H1 (cell line): ENCODE data around the gene PHLPP1. TPM values are rescaled to one million over a fixed set of nuclear protein-coding genes. Genes with fewer than 3 reads are reported as not detected.

ENCODE experiments used
- CTCF ChIA-PET: fragments of 300-600 bp; sonication (Branson Sonifier 250); formaldehyde crosslinking; loops from one replicate; lab custom pipeline; 2021; ENCODE audit not compliant: partially characterized antibody; lab: Charles Lee
- POLR2A ChIA-PET: fragments of 300-600 bp; sonication (Branson Sonifier 250); formaldehyde crosslinking; loops from one replicate; lab custom pipeline; 2021; ENCODE audit warnings: inconsistent platforms; ENCODE audit not compliant: partially characterized antibody; lab: Charles Lee
- DNase-seq, 2 experiments: peaks; one replicate each; pipeline versions ENCODE4 v3.0.0 to v3.0.0-alpha.2; 2010 to 2022; ENCODE audit warnings: low spot score in 2 of 2, low read depth in 1 of 2, mixed read lengths in 1 of 2
- FAIRE-seq: peaks from 2 replicates; lab custom pipeline; 2011; peaks lifted over from hg19 to GRCh38; lab: Jason Lieb, UNC
- H2AFZ ChIP-seq: 2 replicates; pipeline ENCODE4 v1.8.1; 2012; ENCODE audit warnings: low read length, inconsistent platforms
- H2AK5ac ChIP-seq: 2 replicates; pipeline ENCODE4 v1.6.1; 2013; ENCODE audit warnings: low read depth, low read length
- H2BK120ac ChIP-seq: replicated peaks from 2 replicates; pipeline ENCODE3; 2013; ENCODE audit warnings: low read depth, low read length, inconsistent platforms
- H2BK12ac ChIP-seq: 2 replicates; pipeline ENCODE4 v1.6.1; 2013; ENCODE audit warnings: low read depth, low read length
- H2BK15ac ChIP-seq: 2 replicates; pipeline ENCODE4 v1.6.1; 2013; ENCODE audit warnings: low read length
- H2BK20ac ChIP-seq: 2 replicates; pipeline ENCODE4 v1.6.1; 2013; ENCODE audit warnings: low read length
- H2BK5ac ChIP-seq: 2 replicates; pipeline ENCODE4 v1.6.1; 2013; ENCODE audit warnings: low read depth, low read length
- H3K14ac ChIP-seq: 2 replicates; pipeline ENCODE4 v1.6.1; 2013; ENCODE audit warnings: inconsistent platforms; ENCODE audit not compliant: insufficient read length
- H3K18ac ChIP-seq: 2 replicates; pipeline ENCODE4 v1.6.1; 2013; ENCODE audit warnings: low read length; ENCODE audit errors: extremely low read depth
- H3K23ac ChIP-seq: 2 replicates; pipeline ENCODE4 v1.6.1; 2013; ENCODE audit warnings: inconsistent platforms; ENCODE audit not compliant: insufficient read length
- H3K23me2 ChIP-seq: 2 replicates; pipeline ENCODE4 v1.6.1; 2013; ENCODE audit warnings: low read depth, low read length
- H3K27ac ChIP-seq: 2 replicates; pipeline ENCODE4 v1.6.1; 2011; ENCODE audit warnings: low read depth, low read length, inconsistent platforms
- H3K27me3 ChIP-seq, 4 experiments: replicated peaks in 1 of 4; 1 replicate in 1 of 4; 2 replicates in 3 of 4; pipeline versions ENCODE4 v1.6.1 to v1.8.1; 2011 to 2013; ENCODE audit warnings: low read length in 3 of 4, mild to moderate bottlenecking in 3 of 4, inconsistent platforms in 2 of 4, mixed read lengths in 2 of 4, moderate library complexity in 1 of 4; ENCODE audit not compliant: control insufficient read depth in 3 of 4, insufficient read depth in 3 of 4; ENCODE audit errors: extremely low read depth in 1 of 4
- H3K36me3 ChIP-seq, 4 experiments: 2 replicates each; pipeline versions ENCODE4 v1.6.1 to v1.8.1; 2011 to 2013; ENCODE audit warnings: mild to moderate bottlenecking in 4 of 4, low read length in 3 of 4, moderate library complexity in 2 of 4, control low read depth in 1 of 4, inconsistent platforms in 1 of 4; ENCODE audit not compliant: insufficient read depth in 4 of 4, control insufficient read depth in 2 of 4
- H3K4ac ChIP-seq: replicated peaks from 2 replicates; pipeline ENCODE3; 2013; ENCODE audit warnings: low read length, low read depth, mixed read lengths, inconsistent platforms; ENCODE audit not compliant: insufficient read length
- H3K4me1 ChIP-seq, 4 experiments: replicated peaks in 1 of 4; 1 replicate in 1 of 4; 2 replicates in 3 of 4; pipeline versions ENCODE4 v1.6.1 to v1.8.1; 2011 to 2013; ENCODE audit warnings: low read length in 3 of 4, inconsistent platforms in 2 of 4, mixed read lengths in 1 of 4; ENCODE audit not compliant: insufficient read depth in 4 of 4, control insufficient read depth in 3 of 4
- H3K4me2 ChIP-seq, 2 experiments: 2 replicates each; pipeline versions ENCODE4 v1.6.1 to v1.8.1; 2011 to 2013; ENCODE audit warnings: low read depth in 2 of 2, low read length in 2 of 2, control low read depth in 1 of 2, inconsistent platforms in 1 of 2, mild to moderate bottlenecking in 1 of 2; ENCODE audit not compliant: insufficient read depth in 1 of 2
- H3K4me3 ChIP-seq, 4 experiments: fragments of 200-600, 300-600 bp in 1 of 4; sonication (generic), shearing (Covaris generic), sonication (Bioruptor Twin) in 1 of 4; 2 replicates each; pipeline versions ENCODE4 v1.5.1 to v1.8.1; 2011 to 2016; ENCODE audit warnings: low read length in 4 of 4, low read depth in 3 of 4, control low read depth in 2 of 4, inconsistent platforms in 2 of 4, mild to moderate bottlenecking in 2 of 4, mixed read lengths in 1 of 4, moderate library complexity in 1 of 4; ENCODE audit not compliant: insufficient read depth in 2 of 4; ENCODE audit errors: extremely low read depth in 1 of 4
- H3K56ac ChIP-seq: replicated peaks from 2 replicates; pipeline ENCODE3; 2013; ENCODE audit warnings: low read depth, mild to moderate bottlenecking, mixed read lengths, low read length, inconsistent platforms; ENCODE audit not compliant: insufficient read length
- H3K79me1 ChIP-seq: 2 replicates; pipeline ENCODE4 v1.6.1; 2013; ENCODE audit warnings: low read depth, low read length, control low read depth
- H3K79me2 ChIP-seq, 2 experiments: 2 replicates each; pipeline versions ENCODE4 v1.6.1 to v1.8.1; 2012 to 2013; ENCODE audit warnings: low read length in 2 of 2, mild to moderate bottlenecking in 2 of 2, inconsistent platforms in 1 of 2; ENCODE audit not compliant: insufficient read depth in 2 of 2, control insufficient read depth in 1 of 2
- H3K9ac ChIP-seq, 4 experiments: replicated peaks in 1 of 4; 1 replicate in 1 of 4; 2 replicates in 3 of 4; pipeline versions ENCODE4 v1.6.1 to v1.8.1; 2011 to 2013; ENCODE audit warnings: low read depth in 3 of 4, low read length in 3 of 4, control low read depth in 2 of 4, mild to moderate bottlenecking in 2 of 4, moderate library complexity in 2 of 4, inconsistent platforms in 1 of 4; ENCODE audit errors: extremely low read depth in 1 of 4
- H3K9me3 ChIP-seq, 2 experiments: 2 replicates each; pipeline versions ENCODE4 v1.6.1 to v1.8.1; 2012 to 2013; ENCODE audit warnings: mild to moderate bottlenecking in 2 of 2, moderate library complexity in 2 of 2, control low read depth in 1 of 2, inconsistent platforms in 1 of 2, low read depth in 1 of 2, low read length in 1 of 2, mixed read lengths in 1 of 2; ENCODE audit not compliant: insufficient read depth in 2 of 2
- H4K20me1 ChIP-seq, 2 experiments: replicated peaks in 1 of 2; 2 replicates each; pipeline versions ENCODE3 to v1.8.1; 2011 to 2013; ENCODE audit warnings: inconsistent platforms in 2 of 2, low read length in 2 of 2, mild to moderate bottlenecking in 1 of 2; ENCODE audit not compliant: insufficient read depth in 2 of 2, control insufficient read depth in 1 of 2
- H4K5ac ChIP-seq: 2 replicates; pipeline ENCODE4 v1.6.1; 2013; ENCODE audit warnings: low read length, low read depth, mixed read lengths, inconsistent platforms; ENCODE audit not compliant: insufficient read length
- H4K8ac ChIP-seq: 2 replicates; pipeline ENCODE4 v1.8.0; 2013; ENCODE audit warnings: mild to moderate bottlenecking, moderate library complexity, low read length, inconsistent platforms; ENCODE audit not compliant: insufficient read depth; ENCODE audit errors: extremely low read depth
- H4K91ac ChIP-seq: replicated peaks from 2 replicates; pipeline ENCODE3; 2013; ENCODE audit warnings: low read length, mixed read lengths, inconsistent platforms; ENCODE audit not compliant: insufficient read length
- CBX5 ChIP-seq: fragments of 300-800, 300-1000 bp; sonication (generic); IDR thresholded peaks from 2 replicates; pipeline ENCODE4 v1.7.1; 2016; ENCODE audit warnings: antibody characterized with exemption, low read length, low read depth
- WGBS, 2 experiments: shearing (Covaris generic) in 1 of 2; methylation state at CpG; one replicate each; pipeline versions ENCODE4 v1.1.6 to v1.1.7; 2013 to 2015; ENCODE audit warnings: low lambda C conversion rate in 2 of 2, mixed read lengths in 2 of 2, inconsistent platforms in 1 of 2, low coverage in 1 of 2, missing lambda C conversion rate in 1 of 2; ENCODE audit not compliant: insufficient replicate concordance in 2 of 2, insufficient coverage in 1 of 2, insufficient read length in 1 of 2; ENCODE audit errors: extremely low coverage in 1 of 2, missing lambda C conversion rate in 1 of 2; 5-methylcytosine and 5-hydroxymethylcytosine counted together
- polyA plus RNA-seq, 7 experiments: library from polyadenylated mRNA; depleted of rRNA in 3 of 7; stranded (reverse) in 5 of 7; unstranded in 2 of 7; fragments of >200 nt in 5 of 7; fragments of 200-250 nt in 2 of 7; gene quantifications; 1 replicate in 5 of 7; 2 replicates in 1 of 7; 4 replicates in 1 of 7; pipeline versions ENCODE4 v1.2.1 to v1.2.3, GENCODE V29; 2011 to 2013; ENCODE audit warnings: missing spikeins in 2 of 7, mixed read lengths in 2 of 7
- total RNA-seq: library from RNA; stranded (reverse); fragmentation: NEBNext Ultra II Directional; extraction: Animal tissue kit (Norgen Biotek cat#: 25700); gene quantifications from 2 replicates; pipeline ENCODE4 v1.2.1, GENCODE V29; 2021

Gene PHLPP1
- total and polyA plus RNA-seq, 2 of the 8 experiments (the other 6 are each of a cell fraction or from before 2014, with no cell fraction given) = 28.0 to 66.3 TPM

- Histone ChIP-seq H3K23ac (no peak overlapping the region), H3K18ac (no peak overlapping the region; the same call in 1 of the 2 replicates), H2AK5ac (no peak overlapping the region), H3K9ac (no peak overlapping the region; a peak in 1 of 7 replicates), H3K79me1 (no peaks in the 10 kb centered on the region), H3K4ac (no peak overlapping the region), H2BK20ac (peak overlapping the region; percentile 73; the same call in 1 of the 2 replicates), H2BK120ac (no peak overlapping the region), H3K36me3 (no peaks in the 10 kb centered on the region), H4K5ac (peak overlapping the region; percentile 6), H3K27ac (no peak overlapping the region), H2BK5ac (peak overlapping the region; percentile 22; the same call in 1 of the 2 replicates), H3K79me2 (peaks cover 0 to 71% of the 10 kb centered on the region in 2 experiments; a peak in 3 of 4 replicates), H3K14ac (no peak overlapping the region), H3K56ac (no peak overlapping the region), H2BK12ac (no peak overlapping the region), H4K20me1 (no peaks in the 10 kb centered on the region), H3K9me3 (no peaks in the 10 kb centered on the region), H4K91ac (peak overlapping the region; percentile 51), H3K4me3 (no peak overlapping the region), H3K23me2 (no peaks in the 10 kb centered on the region; the same call in 1 of the 2 replicates), H2BK15ac (no peak overlapping the region; the same call in 1 of the 2 replicates), H3K4me2 (no peak overlapping the region), H3K27me3 (no peaks in the 10 kb centered on the region), H2AFZ (no peak overlapping the region), H3K4me1 (peaks cover 5 to 30% (median 16%) of the 10 kb centered on the region in 4 experiments), H4K8ac (no peak overlapping the region)
- FAIRE-seq (no peak), DNase-seq (no peak)
- ChIA-PET CTCF (interaction anchor here (0.8 to 1.2 kb wide), 4 partner anchors 18 to 128 kb away, joined by 3 read pairs; no protein-coding TSS in a partner anchor), POLR2A (interaction anchor here (0.8 to 1.2 kb wide), 2 partner anchors 16 to 37 kb away, joined by 3 read pairs; no protein-coding TSS in a partner anchor)
- WGBS, 2 experiments = 84% methylated on average over 5 of the region's 5 CpGs; no CpG with 5 or more reads in 1 of the 2 experiments
- no peak for TF ChIP-seq CBX5
These were observed 121.7 kb downstream of the PHLPP1 start for GRCh38 chr18:62837011-62837410.
